Measurements from ENCODE around the gene CAB39.

DNA sequence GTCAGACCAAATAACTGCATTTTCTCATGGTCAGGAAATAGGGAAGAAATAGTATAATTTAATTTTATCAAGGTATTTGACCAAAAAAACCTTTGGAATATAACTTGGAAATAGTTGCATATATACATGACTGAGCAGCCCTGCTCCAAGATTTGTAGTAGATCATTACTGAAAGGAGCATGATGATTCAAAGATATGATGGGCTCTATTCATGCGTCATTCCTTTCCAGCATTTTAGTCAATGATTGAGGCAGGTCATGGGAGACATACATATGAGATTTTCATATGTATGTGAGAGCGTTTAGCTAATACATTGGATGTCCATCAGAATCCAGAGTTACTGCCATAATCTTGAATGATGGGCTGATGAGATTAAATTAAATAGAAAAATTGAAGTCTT is 74.5 kb downstream of the CAB39 start:
- TF ChIP-seq EZH2 (IDR thresholded peaks at IDR 0.05; ENCODE audit: borderline replicate concordance, low read length) (no peak), CTCF (conservative IDR thresholded peaks at IDR 0.05 in 1 of 2, IDR thresholded peaks at IDR 0.05 in 1 of 2; ENCODE audit: extremely low read depth in 1 of 2, insufficient read depth in 1 of 2, low read depth in 1 of 2, low read length in 2 of 2) (no peak)
